IPS-NIHi11 (cell line): ENCODE results near the gene STXBP1.
A peak's percentile ranks its signal among the peaks of the same experiment; 100 is the strongest.
"Not testable (repeated sequence)": the region's sequence is repeated elsewhere in the genome, so short reads cannot be mapped to it uniquely, and the experiment has no call there.

ENCODE experiments used
- DNase-seq: peaks from one replicate; pipeline ENCODE4 v3.0.0; 2012; ENCODE audit warnings: mixed read lengths, low spot score

STXBP1 gene

DNA sequence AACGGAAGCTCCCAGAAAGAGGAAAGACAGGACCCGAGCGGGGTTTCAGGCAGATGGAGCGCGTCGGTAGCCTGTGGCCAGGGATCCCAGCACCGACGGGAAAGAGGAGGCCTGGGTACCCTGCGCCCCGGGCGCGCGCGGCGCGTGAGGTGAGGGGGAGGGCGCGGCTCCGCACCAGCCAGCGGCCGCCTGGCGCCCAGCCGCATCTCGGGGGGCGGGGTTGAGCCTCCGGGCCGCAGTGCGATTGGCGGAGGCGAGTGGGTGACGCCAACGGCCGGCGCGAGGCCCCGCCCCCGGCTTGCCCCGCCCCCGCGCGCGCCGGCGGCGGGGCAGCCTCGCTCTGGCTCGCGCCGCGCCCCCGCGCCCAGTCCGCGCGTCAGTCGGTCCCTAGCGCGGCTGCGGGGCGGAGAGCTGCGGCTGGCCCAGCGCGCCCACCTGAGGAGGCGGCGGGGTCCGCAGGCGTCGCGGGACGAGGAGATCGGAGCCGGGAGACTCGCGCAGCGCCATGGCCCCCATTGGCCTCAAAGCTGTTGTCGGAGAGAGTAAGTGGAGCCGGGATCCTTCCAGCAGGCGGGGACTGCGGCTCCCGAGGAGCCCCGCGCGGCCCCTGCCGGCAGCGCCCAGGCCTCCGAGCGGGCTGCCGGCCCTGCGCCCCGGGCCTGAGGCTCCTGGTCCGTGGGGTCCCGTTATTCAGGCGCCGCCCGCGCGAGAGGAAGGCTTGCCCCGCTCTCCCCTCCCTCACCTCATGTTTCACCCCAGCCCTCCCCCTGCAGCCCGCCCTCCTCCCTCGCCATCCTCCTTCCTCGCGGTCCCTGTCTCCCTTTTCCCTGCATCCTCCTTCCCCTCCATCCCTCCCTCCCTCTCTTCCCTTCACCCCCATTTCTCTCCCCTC, at the start of gene STXBP1:
TSS of gene STXBP1 (plus strand) at position 379 of the 892 bp plus-strand sequence. CDS start at position 506, 127 bp downstream.
- DNase-seq = peak; percentile 97

DNA sequence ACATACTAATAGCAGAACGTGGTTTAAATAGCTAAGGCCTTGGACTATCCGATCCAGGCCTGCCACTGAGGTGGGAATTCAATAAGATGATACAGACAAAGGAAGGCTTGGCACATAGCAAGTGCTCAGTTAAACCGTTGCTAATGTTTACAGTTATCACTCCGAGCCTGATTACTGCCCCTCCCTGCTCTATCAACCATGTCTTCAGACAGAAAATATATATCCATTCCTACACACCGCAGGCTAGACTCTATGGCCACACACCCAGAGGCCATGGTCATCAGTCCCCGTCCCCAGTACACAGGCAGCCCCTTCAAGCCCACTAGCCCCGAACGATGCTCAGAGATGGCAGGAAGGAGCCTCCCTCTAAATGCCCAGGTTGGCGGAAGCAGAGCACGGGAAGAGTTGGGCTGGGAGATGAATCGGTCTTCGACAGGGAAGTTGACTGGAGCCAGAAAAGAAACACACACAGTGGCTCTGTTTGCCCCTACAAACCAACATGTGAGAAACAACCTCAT, 49.7 kb upstream of the STXBP1 start:
- no peak for DNase-seq

DNA sequence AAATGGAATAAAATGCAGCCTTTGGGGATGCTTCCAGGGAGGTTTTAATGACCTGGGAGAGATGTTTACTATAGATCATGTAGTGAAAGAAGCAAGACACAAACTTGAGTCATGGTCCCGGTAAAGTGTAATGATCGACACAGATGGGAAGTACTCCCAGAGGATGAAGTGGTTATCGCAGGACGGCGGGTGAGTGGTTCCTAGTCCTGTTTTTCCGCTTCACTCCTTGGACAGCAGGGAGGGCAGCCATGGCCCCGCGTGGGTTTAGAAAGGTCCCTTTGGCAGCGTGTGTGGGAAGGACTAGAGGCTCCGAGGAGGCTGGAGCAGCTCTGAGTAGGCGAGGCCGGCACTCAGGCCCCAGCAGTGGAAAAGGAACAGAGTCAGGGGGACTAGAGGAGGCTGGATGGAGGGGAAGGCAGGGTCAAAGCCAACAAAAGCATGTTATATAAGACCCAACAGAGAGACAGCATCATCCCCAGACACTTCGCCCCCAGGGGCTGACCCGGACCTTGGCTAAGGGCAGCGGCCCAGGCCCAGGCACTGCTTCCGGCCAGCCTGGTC, 49.2 kb upstream of the STXBP1 start:
- no peak for DNase-seq

DNA sequence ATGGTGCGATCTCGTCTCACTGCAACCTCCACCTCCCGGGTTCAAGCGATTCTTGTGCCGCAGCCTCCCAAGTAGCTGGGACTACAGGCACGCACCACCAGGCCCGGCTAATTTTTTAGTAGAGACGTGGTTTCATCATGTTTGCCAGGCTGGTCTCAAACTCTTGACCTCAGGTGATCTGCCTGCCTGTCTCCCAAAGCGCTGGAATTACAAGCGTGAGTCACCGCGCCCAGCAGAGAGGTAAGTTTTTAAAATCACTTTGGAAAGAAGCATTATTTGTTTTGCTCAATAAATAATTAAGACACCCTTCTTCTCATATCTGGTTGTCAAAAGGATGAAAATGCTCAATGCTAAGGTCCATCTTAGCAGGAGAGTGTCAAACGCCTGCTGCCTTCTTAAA, 48.5 kb upstream of the STXBP1 start:
- no peak for DNase-seq

DNA sequence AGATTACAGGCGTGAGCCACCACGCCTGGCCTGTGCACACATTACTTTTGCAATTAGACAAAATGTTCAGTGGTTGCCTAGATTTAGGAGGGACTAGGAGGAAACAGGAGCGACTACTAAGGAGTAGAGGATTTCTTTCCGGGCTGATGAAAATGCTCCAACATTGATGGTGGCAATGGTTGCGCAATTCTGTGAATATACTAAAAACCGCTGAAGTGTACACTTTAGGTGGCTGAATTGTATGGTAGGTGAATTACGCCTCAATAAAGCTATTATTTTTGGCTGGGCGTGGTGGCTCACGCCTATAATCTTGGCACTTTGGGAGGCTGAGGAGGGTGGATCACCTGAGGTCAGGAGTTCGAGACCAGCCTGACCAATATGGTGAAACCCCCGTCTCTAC, 46.8 kb upstream of the STXBP1 start:
- no peak for DNase-seq

DNA sequence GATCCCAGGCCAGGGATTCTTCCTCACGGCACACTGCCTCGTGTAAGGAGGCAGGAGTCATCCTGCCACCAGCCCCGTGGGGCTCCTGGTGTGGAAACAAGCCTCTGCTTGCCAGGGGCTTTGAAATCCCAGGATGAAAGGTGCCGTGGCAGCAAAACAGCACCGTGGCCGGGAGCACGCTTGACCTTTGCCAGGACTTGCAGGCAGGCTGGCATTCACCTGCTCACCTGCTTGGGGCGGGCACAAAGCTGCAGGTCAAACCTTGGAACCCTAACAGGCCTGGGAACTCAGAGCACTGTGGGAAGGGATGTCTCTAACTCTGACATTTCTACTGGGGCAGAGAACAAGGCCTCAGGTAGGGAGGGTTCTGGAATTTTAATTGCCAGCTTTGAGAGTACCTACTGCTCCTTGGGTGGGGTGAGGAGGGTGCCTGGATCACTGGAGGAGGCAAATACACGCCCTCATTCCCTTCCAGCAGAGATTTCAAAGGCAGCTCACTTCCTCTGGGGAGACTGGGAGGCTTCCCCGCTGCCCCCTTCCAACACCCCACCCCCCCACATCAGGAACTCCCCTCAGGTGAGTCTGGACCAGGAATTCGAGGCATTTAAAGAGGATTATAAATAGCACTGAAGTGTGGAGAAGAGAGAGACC, 45.6 kb upstream of the STXBP1 start:
- no peak for DNase-seq

DNA sequence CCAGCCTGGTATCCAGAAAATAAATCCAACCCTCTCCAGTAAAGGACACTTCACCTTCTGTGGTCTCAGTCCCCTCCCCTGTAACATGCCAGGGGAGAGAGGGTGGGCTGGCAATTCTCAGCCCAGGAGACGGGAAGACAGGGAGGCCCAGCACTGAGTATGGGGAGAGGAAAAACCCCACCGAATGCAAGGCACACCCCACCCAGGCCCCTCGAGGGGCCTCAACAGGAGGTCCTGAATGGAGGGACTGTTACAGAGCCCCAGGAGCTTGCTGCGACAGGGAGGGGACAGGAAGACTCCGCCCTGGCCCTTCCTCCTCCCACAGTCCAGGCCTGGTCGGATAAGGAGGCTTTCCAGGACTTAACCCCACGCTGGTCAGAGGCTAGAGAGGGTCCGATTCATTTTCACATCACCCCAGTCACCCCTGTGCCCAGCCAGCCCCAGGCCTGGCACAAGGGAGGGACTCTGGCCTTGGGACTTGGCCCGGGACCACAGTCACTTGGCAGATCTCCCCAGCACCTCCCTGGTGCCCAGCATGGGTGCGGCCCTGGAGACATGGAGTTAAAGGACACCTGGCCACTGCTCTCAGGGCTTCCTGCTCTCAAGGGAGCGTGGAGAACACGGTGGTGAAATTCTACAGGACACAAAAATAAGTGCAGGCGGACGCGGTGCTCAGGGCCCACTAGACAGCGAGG, 44.9 kb upstream of the STXBP1 start:
- DNase-seq = no peak

DNA sequence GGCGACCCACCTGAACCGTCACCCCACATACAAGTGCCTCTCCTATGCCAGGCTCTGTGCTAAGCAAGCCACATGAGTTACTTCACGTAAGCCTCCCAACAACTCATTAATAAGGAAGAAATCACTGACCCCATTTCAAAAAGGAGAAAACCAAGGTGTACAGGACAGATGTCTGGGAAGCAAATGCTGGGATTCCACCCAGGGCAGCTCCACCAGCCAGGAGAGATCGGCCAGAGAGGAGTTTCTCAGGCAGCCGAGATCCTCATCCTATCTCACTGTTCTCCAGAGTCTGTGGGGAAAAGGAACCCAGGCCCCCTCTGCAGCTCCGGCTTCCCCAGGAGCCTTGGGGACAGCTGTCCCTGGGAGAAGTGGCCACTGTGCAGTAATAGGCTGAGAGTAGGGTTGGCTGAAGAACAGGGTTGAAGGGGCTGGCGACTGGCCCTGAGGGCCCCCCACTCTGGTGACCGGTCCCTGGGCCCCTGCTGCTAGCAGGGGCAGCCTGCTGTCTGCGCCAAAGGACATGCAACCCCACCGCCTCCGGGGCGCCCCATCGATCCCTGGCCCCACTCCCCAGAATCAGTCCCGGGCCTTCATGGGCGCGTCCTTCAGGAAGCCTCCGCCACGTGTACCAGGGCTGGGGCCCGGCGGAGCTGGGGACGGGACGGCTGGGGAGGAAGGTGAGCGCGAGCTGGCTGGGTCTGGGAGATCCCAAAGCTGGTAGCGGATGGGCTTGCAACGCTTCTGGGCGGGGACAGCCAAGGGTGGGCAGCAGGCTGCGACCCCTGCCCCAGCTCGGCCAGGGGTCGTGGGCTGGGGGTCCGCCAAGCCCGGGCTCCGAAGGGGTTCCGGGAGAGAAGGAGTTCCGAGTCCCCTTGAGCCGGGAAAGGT, 44.1 kb upstream of the STXBP1 start:
- DNase-seq = peak; percentile 63

DNA sequence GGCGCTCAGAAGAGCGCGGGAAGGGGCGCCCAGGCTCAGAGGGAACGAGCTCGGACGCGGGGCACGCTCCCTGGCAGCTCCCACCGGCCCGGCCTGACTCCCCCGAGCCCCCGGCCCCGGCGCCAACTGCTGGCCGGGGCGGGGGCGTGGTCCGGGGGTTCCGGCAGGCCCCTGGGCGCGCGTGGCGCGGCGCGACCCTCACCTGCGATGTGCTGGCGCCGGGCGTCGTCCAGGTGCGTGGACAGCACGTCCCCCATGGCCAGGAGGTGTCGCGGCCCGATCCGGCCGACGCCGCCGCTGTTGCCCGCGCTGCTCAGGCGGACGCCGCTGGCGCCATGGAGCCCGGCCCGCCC, 43.5 kb upstream of the STXBP1 start:
- DNase-seq = no peak

DNA sequence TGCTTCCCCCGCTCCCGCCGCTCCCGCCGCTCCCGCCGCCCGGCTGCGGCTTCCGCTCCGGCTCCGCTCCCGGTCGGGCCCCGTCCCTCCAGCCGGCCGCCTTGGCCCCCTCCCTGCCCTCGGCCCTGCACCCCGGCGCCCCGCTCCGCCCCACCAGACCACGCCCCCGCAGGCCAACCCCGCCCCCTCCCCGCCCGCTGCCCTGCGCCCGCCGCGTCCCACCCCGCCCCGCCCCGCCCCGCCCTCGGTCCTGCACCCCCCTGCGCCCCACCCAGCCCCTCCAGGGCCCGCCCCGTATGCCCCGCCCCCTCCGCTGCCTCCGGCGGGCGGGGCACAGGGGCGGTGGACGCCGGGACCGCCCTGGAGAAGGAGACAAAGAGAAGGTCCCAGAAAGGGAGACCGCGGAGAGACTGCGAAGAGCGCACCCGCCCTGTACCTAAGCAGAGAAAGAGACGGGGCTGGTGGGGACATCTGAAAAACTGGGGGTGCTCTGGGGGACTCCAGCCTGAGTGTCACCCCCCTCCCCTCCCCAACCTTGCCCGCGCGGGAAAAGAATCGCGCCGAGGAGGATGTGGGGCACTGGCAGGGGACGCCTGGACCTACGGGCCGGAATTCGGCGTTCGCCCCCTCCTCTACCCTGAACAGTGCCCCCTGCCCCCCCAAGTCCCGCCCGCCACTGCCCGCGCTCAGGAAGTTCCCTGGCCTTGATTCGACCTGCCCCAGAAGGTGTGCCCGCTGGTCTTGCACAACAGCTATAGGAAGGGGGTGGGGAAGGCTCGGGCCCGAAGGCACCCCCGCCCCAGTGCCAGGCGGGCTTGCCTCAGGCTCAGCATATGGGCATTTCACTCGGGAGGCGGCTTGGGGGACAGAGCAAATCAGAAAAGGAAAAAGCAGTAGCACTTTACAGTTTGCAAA, 42.8 kb upstream of the STXBP1 start:
- DNase-seq = peak; percentile 97

DNA sequence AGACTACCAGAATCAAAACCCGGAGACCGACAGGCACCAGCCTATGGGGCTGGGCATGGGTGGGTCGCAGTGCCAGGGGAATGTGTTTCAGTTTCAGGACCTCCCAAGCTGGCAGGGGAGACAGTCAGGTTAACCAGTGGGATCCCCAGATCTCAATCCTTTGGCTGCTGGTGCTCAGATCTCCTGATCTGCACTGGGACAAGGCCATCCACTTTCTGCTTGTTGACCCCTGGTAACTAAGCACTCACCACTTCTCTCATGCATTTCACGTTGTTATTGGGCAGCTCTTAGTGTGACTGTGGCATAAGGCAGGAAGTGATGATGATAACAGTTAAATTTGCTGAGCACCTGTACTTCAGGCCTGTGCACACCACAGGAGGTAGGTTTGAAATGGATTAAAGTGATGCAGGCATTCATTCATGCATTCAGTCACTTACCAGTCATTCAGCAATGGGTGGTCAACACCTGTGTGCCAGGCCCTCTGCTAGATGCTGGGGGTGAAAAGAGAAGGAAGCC, 42.1 kb upstream of the STXBP1 start:
- no peak for DNase-seq

DNA sequence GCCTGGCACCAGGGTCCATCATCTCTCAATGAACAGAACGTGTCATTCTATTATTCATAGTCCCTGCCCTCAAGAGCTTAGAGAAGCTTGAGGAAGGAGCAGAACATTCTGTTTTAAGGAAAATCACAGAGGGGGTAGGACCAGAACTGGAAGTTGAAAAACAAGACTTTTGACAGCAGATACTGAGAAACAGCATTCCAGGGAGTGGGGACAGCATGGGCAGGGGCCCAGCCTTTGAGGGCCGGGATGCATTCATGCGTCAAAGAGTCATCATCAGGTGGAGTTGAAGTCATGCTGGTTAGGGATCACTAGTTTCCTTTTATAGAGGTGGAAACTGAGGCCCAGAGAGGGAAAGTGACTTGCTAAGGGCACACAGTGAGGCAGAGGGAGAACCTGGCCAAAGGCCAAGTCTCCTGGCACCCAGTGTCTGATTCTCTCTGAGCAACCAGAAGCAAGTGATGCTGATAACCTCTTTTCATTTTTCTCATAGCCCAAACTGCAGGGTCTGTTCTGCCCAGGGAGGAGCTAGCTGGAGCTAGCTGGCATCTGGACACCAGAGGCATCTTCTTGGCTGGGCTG, 41.5 kb upstream of the STXBP1 start:
- no peak for DNase-seq

DNA sequence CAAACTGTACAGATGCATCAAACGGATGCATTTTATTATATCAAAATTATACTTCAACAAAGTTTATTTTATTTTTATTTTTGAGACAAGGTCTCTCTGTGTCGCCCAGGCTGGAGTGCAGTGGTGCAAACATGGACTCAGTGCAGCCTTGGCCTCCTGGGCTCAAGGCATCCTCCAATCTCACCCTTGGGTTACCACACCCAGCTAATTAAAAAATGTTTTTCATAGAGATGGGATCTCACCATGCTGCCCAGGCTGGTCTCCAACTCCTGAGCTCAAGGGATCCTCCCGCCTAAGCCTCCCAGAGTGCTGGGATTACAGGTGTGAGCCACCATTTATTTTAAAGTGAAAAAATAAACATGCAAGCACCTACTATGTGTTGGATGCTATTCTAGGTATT, 40.1 kb upstream of the STXBP1 start:
- DNase-seq = no peak

DNA sequence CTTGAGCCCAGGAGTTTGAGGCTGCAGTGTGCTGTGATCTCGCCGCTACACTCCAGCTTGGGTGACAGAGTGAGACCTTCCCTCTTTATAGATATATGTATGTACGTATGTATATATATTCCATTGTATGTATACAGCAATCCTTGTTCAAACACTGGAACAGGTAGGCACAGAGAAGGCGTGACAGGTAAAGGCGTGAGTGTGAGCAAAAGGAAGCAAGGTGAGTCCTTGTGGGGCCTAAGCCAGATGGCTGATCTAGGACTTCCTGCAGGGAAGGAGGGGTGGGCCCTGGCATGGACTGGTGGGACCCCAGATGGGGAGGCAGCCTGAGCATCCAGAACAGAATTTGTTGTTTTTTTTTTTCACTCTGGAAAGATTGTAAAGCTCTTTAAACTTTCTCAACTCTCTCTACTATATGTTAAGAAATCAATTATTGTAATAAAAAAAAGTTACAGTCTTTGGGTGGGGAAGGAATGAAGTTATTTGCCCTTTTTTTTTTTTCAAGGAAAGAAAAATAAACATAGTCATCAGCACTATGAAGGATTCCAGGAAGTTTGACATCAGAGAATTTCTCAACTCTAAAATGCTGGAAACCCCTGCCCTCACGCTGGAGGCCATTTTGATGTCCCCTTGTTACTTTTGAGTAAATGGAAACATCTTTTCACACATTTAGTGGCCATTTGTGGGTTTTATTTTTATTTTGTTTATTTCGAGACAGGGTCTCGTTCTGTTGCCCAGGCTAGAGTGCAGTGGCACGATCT, 38.9 kb upstream of the STXBP1 start:
- DNase-seq = no peak

DNA sequence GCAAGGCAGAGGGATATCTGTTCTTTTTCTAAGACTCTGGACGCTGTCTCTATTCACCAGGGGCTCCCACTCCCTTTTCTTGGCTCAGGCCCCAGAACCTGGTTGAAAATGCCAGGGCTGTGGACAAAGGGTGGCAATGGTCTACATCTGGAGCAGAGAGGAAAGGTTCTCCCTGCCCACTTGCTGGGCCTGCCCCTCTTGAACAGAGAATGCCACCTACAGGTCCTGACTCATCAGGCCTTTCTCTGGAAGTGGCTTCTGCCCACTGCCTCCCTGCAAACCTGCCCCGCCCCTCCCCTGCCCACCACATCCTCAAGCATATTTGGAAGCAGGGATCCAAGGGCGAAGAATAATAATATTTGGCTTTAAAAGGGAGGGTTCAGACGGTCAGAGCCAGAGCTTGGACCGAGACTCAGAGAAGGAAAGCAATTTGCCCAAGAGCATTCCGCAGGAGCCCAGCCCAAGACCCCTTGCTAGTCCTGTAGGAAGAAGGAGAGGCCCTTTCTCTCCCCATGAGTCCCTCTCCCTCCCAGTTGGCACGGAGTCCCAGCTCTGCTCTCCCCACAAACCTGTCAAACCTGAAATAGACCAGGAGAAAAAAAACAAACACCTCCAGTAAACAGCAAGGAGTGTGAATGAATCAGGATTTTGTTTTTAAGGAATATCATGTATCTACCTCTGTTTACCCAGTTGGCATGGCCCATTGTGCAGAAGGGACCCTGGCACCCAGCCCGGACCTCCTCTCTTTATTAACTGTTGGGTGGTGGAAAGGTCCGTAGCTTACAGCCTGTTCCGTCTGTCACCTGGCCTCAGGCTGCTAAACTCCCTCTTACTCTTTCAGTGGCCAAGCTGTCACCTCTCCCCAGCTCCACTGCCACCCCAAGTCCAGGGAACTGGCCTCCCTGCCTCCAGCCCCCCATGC, 37.7 kb upstream of the STXBP1 start:
- no peak for DNase-seq

DNA sequence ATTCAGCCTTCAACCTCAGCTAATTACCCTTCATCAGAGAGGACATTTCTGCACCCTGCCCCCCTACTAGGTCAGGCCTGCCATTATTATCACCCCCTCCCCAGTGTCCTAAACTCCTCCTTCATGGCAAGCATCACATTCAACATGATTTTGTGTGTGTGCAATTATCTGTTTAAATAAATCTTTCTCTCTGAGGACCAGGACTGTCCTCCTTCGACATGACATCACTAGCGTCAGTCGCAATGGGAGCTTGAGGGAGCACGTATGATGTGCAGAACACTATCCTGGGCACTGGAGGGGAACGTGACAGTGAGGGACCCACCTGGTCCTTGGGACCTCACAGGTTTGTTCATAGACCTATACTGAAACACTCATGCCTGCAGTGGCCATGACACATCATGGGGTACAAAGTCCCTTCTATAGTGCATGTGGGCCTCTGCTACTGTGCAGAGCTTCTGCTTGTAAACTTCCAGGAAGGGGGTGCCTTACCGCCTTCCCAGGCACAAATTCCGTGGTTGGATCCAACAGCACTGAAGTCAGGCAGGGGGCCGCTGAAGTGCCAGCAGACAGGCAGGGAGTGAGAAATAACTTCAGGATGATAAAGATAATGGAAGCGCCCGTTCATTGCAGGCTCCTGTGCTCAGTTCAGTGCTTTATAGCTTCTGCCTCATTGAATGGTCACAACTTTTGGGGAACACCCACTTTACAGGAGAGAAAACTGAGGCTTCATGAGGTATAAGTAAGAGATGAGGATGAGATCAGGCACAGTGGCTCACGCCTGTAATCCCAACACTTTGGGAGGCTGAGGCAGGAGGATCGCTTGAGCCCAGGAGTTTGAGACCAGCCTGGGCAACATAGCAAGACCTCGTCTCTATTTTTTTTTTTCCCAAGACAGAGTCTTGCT, 36.0 kb upstream of the STXBP1 start:
- no peak for DNase-seq

DNA sequence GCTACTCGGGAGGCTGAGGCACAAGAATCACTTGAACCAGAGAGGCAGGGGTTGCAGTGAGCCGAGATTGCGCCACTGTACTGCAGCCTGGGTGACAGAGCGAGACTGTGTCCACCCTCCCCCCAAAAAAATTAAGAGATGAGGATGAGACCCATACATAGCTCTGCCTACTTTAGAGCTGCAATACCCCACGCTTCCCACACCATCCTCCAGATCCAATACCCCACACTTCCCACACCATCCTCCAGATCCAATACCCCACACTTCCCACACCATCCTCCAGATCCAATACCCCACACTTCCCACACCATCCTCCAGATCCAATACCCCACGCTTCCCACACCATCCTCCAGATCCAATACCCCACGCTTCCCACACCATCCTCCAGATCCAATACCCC, 34.9 kb upstream of the STXBP1 start:
- not testable (repeated sequence) for DNase-seq
